Nephron (organoid): ENCODE results near the gene IGIP.

Experiments used
- H3K27ac Mint-ChIP-seq, 3 experiments: 2 replicates each; pipeline ENCODE4 v1.8.0; 2020; ENCODE audit warnings: mixed read lengths in 3 of 3, mild to moderate bottlenecking in 2 of 3, moderate library complexity in 1 of 3
- H3K27me3 Mint-ChIP-seq: 2 replicates; pipeline ENCODE4 v1.8.0; 2021; ENCODE audit warnings: low read depth, mild to moderate bottlenecking, moderate library complexity, mixed read lengths
- H3K36me3 Mint-ChIP-seq: 2 replicates; pipeline ENCODE4 v1.8.0; 2020; ENCODE audit warnings: low read depth, mixed read lengths
- H3K4me1 Mint-ChIP-seq: 2 replicates; pipeline ENCODE4 v1.8.0; 2020; ENCODE audit warnings: mixed read lengths
- H3K4me3 Mint-ChIP-seq, 3 experiments: 2 replicates each; pipeline ENCODE4 v1.8.0; 2020; ENCODE audit warnings: mild to moderate bottlenecking in 3 of 3, mixed read lengths in 3 of 3, moderate library complexity in 2 of 3
- H3K9me3 Mint-ChIP-seq: 2 replicates; pipeline ENCODE4 v1.8.0; 2020; ENCODE audit warnings: mixed read lengths
- TF ChIP-seq, protein P1 (sequence below), 3 experiments: fragments of 200-600 bp; sonication (generic); IDR thresholded peaks; one replicate each; pipeline ENCODE4 v1.5.0; 2021; ENCODE audit warnings: antibody characterized with exemption in 3 of 3; ENCODE audit not compliant: unreplicated experiment in 3 of 3

The IGIP gene

GRCh38 chr5:140157032-140157781 lies 31.5 kb downstream of the IGIP start:
- H3K9me3 Mint-ChIP-seq, result no peaks in the 10 kb centered on the region
- no peak overlapping the region for H3K27ac Mint-ChIP-seq
- peaks cover 35% of the 10 kb centered on the region for H3K27me3 Mint-ChIP-seq
- TF ChIP-seq, protein P1, sequence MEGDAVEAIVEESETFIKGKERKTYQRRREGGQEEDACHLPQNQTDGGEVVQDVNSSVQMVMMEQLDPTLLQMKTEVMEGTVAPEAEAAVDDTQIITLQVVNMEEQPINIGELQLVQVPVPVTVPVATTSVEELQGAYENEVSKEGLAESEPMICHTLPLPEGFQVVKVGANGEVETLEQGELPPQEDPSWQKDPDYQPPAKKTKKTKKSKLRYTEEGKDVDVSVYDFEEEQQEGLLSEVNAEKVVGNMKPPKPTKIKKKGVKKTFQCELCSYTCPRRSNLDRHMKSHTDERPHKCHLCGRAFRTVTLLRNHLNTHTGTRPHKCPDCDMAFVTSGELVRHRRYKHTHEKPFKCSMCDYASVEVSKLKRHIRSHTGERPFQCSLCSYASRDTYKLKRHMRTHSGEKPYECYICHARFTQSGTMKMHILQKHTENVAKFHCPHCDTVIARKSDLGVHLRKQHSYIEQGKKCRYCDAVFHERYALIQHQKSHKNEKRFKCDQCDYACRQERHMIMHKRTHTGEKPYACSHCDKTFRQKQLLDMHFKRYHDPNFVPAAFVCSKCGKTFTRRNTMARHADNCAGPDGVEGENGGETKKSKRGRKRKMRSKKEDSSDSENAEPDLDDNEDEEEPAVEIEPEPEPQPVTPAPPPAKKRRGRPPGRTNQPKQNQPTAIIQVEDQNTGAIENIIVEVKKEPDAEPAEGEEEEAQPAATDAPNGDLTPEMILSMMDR (IDR thresholded peaks at IDR 0.05; ENCODE audit: unreplicated experiment in 3 of 3), result peak; percentile 86 to 91 (median 86)
- no peaks in the 10 kb centered on the region for H3K36me3 Mint-ChIP-seq
- peaks cover 5% of the 10 kb centered on the region for H3K4me1 Mint-ChIP-seq
- peak overlapping the region; percentile 70 to 81 (median 75) for H3K4me3 Mint-ChIP-seq

GRCh38 chr5:140159014-140159927 lies 33.5 kb downstream of the IGIP start:
- Mint-ChIP-seq H3K27me3 (peaks cover 28% of the 10 kb centered on the region), H3K4me3 (no peak overlapping the region), H3K9me3 (no peaks in the 10 kb centered on the region), H3K36me3 (no peaks in the 10 kb centered on the region), H3K4me1 (peaks cover 5% of the 10 kb centered on the region), H3K27ac (no peak overlapping the region)
- TF ChIP-seq, protein P1 (IDR thresholded peaks at IDR 0.05; ENCODE audit: unreplicated experiment in 3 of 3), result no peak

DNA sequence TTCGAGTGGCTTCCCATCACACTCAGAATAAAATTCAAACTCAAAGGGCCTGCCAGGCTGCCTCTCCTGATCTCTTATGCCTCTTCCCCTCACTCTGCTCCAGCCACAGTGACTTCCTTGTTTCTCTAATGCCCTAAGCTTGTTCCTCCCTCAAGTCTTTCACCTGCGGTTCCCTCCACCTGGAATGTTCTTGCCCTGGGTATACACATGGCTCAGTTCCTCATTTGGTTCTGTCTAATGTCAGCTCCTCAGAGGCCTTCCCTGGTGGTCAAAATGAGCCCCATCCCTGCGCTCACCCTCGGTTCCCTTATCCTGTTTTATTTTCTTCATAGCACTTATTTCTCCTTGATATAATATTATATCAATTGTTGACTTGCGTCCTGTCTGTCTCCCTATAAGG lies 36.5 kb downstream of the IGIP start:
- Mint-ChIP-seq H3K4me3 (no peak overlapping the region), H3K4me1 (peaks cover under 1% of the 10 kb centered on the region), H3K36me3 (no peaks in the 10 kb centered on the region), H3K9me3 (no peaks in the 10 kb centered on the region), H3K27ac (no peak overlapping the region), H3K27me3 (peaks cover 26% of the 10 kb centered on the region)
- TF ChIP-seq, protein P1 (IDR thresholded peaks at IDR 0.05; ENCODE audit: unreplicated experiment in 3 of 3), result no peak

DNA sequence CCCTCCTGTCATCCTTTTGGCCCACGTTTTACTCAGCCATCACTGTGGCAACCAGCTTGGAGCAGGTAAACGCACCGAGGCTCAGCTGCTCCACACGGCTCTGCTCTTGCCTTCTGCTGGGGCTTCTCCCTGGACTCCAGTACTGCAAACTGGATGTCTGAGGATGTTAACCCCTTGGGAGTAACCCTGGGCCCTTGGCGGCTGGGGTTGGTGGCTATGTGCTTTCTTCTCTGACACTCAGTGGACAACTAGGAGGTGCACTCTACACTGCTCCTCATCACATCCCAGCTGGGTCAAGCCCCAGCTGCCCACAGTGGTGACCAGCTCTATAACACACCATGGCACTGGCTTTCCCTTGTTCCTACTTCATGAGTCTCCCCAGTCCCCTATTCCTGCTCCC lies 37.0 kb downstream of the IGIP start:
- no peaks in the 10 kb centered on the region for H3K36me3 Mint-ChIP-seq
- TF ChIP-seq, protein P1 (IDR thresholded peaks at IDR 0.05; ENCODE audit: unreplicated experiment in 3 of 3), result no peak
- H3K4me1 Mint-ChIP-seq, result no peaks in the 10 kb centered on the region
- H3K4me3 Mint-ChIP-seq, result no peak overlapping the region
- no peaks in the 10 kb centered on the region for H3K9me3 Mint-ChIP-seq
- peaks cover 26% of the 10 kb centered on the region for H3K27me3 Mint-ChIP-seq
- H3K27ac Mint-ChIP-seq, result no peak overlapping the region

- Mint-ChIP-seq H3K27ac (no peak overlapping the region), H3K9me3 (no peaks in the 10 kb centered on the region), H3K4me3 (no peak overlapping the region), H3K36me3 (no peaks in the 10 kb centered on the region), H3K4me1 (no peaks in the 10 kb centered on the region), H3K27me3 (peaks cover 21% of the 10 kb centered on the region)
- TF ChIP-seq, protein P1 (IDR thresholded peaks at IDR 0.05; ENCODE audit: unreplicated experiment in 3 of 3), result no peak
Observed at GRCh38 chr5:140165101-140165922, 39.6 kb downstream of the IGIP start.
